Measurements from ENCODE around the gene ACAP1.

DNA sequence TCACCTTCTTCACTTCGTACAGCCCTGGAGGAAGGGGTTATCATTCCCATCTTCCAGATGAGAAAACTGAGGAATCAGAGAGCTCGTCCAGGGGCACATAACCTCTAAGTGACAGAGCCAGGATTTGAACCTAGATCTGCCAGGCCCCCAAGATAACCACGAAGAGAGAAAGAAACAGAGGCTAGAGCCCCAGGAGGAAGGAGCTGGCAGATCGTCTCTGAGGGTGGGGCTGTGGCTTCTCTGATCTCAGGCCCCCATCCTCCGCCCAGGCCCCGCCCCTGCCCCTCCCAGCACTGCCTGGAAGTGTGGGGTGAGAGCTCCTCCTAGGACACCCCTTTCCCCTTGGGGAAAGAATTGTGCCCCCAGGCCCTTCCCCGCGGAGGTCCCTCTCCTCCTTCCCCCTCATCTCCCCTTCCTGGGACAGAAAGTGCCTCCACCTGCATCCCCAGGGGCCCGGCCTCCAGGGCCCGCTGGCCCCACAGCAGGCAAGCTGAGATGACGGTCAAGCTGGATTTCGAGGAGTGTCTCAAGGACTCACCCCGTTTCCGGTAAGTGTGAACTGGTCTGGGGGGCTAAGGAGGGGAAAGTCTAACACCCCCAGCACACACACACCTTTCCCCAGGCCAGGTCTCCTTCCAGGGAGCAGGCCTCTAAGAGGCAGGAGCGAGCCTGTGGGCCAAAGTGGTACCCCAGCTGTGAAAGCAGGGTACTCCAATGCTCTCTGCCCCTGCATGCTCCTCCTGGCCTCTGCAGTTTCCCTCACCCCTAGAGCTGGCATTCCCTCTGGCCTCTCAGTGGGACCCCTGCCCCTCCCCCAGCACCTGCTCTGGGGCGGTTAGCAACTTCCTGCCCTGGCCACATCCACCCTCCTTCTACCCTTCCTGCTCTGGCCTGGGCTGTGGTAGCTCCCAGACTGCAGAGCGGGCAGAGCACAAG is at the start of gene ACAP1:
- TF ChIP-seq, protein P1, sequence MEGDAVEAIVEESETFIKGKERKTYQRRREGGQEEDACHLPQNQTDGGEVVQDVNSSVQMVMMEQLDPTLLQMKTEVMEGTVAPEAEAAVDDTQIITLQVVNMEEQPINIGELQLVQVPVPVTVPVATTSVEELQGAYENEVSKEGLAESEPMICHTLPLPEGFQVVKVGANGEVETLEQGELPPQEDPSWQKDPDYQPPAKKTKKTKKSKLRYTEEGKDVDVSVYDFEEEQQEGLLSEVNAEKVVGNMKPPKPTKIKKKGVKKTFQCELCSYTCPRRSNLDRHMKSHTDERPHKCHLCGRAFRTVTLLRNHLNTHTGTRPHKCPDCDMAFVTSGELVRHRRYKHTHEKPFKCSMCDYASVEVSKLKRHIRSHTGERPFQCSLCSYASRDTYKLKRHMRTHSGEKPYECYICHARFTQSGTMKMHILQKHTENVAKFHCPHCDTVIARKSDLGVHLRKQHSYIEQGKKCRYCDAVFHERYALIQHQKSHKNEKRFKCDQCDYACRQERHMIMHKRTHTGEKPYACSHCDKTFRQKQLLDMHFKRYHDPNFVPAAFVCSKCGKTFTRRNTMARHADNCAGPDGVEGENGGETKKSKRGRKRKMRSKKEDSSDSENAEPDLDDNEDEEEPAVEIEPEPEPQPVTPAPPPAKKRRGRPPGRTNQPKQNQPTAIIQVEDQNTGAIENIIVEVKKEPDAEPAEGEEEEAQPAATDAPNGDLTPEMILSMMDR (optimal IDR thresholded peaks at IDR 0.05 in 1 of 3, IDR thresholded peaks at IDR 0.05 in 1 of 3, conservative IDR thresholded peaks at IDR 0.05 in 1 of 3; ENCODE audit: extremely low read depth in 1 of 3, insufficient read depth in 2 of 3, low read length in 3 of 3): no peak
- TF ChIP-seq EZH2 (IDR thresholded peaks at IDR 0.05; ENCODE audit: low read length): no peak
